T-helper 1 cell (primary cell): ENCODE results near the gene EME1.
"Not testable (repeated sequence)": the region's sequence is repeated elsewhere in the genome, so short reads cannot be mapped to it uniquely, and the experiment has no call there.

Experiments used
- DNase-seq, 5 donors: peaks; one replicate each; pipeline ENCODE4 v3.0.0-alpha.2; 2012 to 2020
- total RNA-seq, 4 donors: gene quantifications; one replicate each; lab custom pipeline; 2026; lab: John Stamatoyannopoulos, UW

The EME1 gene
- total RNA-seq: 0.15 to 1.0 (median 0.50) reads per million in 4 donors

GRCh38 chr17:50372758-50373556 is at the start of gene EME1, which contains the start of gene MRPL27:
Gene EME1, plus strand, starts transcription at chr17:50373229. Its CDS starts 1,980 bp downstream, at chr17:50375209.
Gene MRPL27, minus strand, starts transcription at chr17:50373184. Its CDS starts 14 bp downstream, at chr17:50373170.
- DNase-seq: peak; percentile 66 to 93 (median 75)

GRCh38 chr17:50325906-50326305 is 47.1 kb upstream of the EME1 start:
- no peak for DNase-seq

- DNase-seq: no peak
These were observed 46.1 kb upstream of the EME1 start for GRCh38 chr17:50326831-50327364.

- DNase-seq: no peak
These were observed 44.4 kb upstream of the EME1 start for GRCh38 chr17:50328363-50329325.

- no peak for DNase-seq
These were observed 43.3 kb upstream of the EME1 start for GRCh38 chr17:50329716-50330115.

- DNase-seq: no peak
These were observed 42.8 kb upstream of the EME1 start for GRCh38 chr17:50330151-50330775.

- no peak for DNase-seq
These were observed 41.8 kb upstream of the EME1 start for GRCh38 chr17:50331085-50331791.

GRCh38 chr17:50332196-50332595 is 40.8 kb upstream of the EME1 start:
- no peak for DNase-seq

- not testable (repeated sequence) for DNase-seq
These were observed 39.6 kb upstream of the EME1 start for GRCh38 chr17:50333291-50334057.

GRCh38 chr17:50337956-50338355 is 35.1 kb upstream of the EME1 start:
- no peak for DNase-seq

- no peak for DNase-seq
These were observed 34.4 kb upstream of the EME1 start for GRCh38 chr17:50338645-50339044.

GRCh38 chr17:50339381-50339780 is 33.6 kb upstream of the EME1 start:
- DNase-seq: no peak

- DNase-seq: no peak
These were observed 28.2 kb upstream of the EME1 start for GRCh38 chr17:50344731-50345365.

- DNase-seq: peak; percentile 82 to 95 (median 87)
These were observed 27.4 kb upstream of the EME1 start, which contains the start of gene XYLT2 for GRCh38 chr17:50345432-50346312. Gene XYLT2, plus strand, starts transcription at chr17:50346126. Its CDS starts 15 bp downstream, at chr17:50346141.

- peak in 2 of 5 donors; percentile 27 to 42 for DNase-seq
These were observed 26.5 kb upstream of the EME1 start for GRCh38 chr17:50346313-50347116.

- DNase-seq: no peak
These were observed 25.7 kb upstream of the EME1 start for GRCh38 chr17:50347117-50347893.

GRCh38 chr17:50347894-50348291 is 25.1 kb upstream of the EME1 start:
- no peak for DNase-seq
